HEK293T (cell line): Measurements from ENCODE around the gene PEDS1.

ENCODE experiments used
- ARNT ChIP-seq: fragments of 450-650 bp; IDR thresholded peaks from 2 replicates; pipeline ENCODE4 v1.6.1; 2017; ENCODE audit warnings: mild to moderate bottlenecking
- ELF4 ChIP-seq: fragments of 450-650 bp; IDR thresholded peaks from 2 replicates; pipeline ENCODE4 v1.6.1; 2017; ENCODE audit warnings: antibody characterized with exemption
- FOXA1 ChIP-seq: fragments of 450-650 bp; IDR thresholded peaks from 2 replicates; pipeline ENCODE4 v1.6.1; 2016; ENCODE audit warnings: mild to moderate bottlenecking
- FOXK2 ChIP-seq: fragments of 450-650 bp; IDR thresholded peaks from 2 replicates; pipeline ENCODE4 v1.6.1; 2016; ENCODE audit warnings: mild to moderate bottlenecking
- FOXM1 ChIP-seq: fragments of 450-650 bp; IDR thresholded peaks from 2 replicates; pipeline ENCODE4 v1.6.1; 2017; ENCODE audit warnings: mild to moderate bottlenecking, borderline replicate concordance
- LEF1 ChIP-seq: fragments of 450-650 bp; IDR thresholded peaks from 2 replicates; pipeline ENCODE4 v1.6.1; 2017; ENCODE audit warnings: mild to moderate bottlenecking, borderline replicate concordance
- NFRKB ChIP-seq: fragments of 450-650 bp; IDR thresholded peaks from 2 replicates; pipeline ENCODE4 v1.6.1; 2016; ENCODE audit warnings: mild to moderate bottlenecking, moderate library complexity
- SP1 ChIP-seq: fragments of 450-650 bp; IDR thresholded peaks from 2 replicates; pipeline ENCODE4 v1.6.1; 2017
- SUZ12 ChIP-seq: fragments of 450-650 bp; IDR thresholded peaks from 2 replicates; pipeline ENCODE4 v1.6.1; 2016; ENCODE audit warnings: mild to moderate bottlenecking
- TARDBP ChIP-seq: fragments of 450-650 bp; IDR thresholded peaks from 2 replicates; pipeline ENCODE4 v1.6.1; 2016
- ZNF384 ChIP-seq: fragments of 450-650 bp; IDR thresholded peaks from 2 replicates; pipeline ENCODE4 v1.6.1; 2016
- TF ChIP-seq, protein P1 (sequence below): fragments of 450-650 bp; IDR thresholded peaks from 2 replicates; pipeline ENCODE4 v1.6.1; 2016

GRCh38 chr20:50116368-50116999, 37.0 kb downstream of the PEDS1 start:
- TF ChIP-seq SUZ12 = no peak
- no peak for TF ChIP-seq TARDBP
- TF ChIP-seq, protein P1, sequence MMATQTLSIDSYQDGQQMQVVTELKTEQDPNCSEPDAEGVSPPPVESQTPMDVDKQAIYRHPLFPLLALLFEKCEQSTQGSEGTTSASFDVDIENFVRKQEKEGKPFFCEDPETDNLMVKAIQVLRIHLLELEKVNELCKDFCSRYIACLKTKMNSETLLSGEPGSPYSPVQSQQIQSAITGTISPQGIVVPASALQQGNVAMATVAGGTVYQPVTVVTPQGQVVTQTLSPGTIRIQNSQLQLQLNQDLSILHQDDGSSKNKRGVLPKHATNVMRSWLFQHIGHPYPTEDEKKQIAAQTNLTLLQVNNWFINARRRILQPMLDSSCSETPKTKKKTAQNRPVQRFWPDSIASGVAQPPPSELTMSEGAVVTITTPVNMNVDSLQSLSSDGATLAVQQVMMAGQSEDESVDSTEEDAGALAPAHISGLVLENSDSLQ = no peak
- TF ChIP-seq FOXM1 = no peak
- no peak for TF ChIP-seq LEF1
- no peak for TF ChIP-seq NFRKB
- no peak for TF ChIP-seq ARNT
- no peak for TF ChIP-seq ELF4
- no peak for TF ChIP-seq ZNF384
- no peak for TF ChIP-seq FOXK2
- no peak for TF ChIP-seq SP1
- no peak for TF ChIP-seq FOXA1
